ENCODE results near the gene RUNX1.

Gene RUNX1

GRCh38 chr21:34796518-34797200 is 252.4 kb downstream of the RUNX1 start:
- Histone ChIP-seq H3K27me3 (no peaks in the 10 kb centered on the region), H3K27ac (no peak overlapping the region), H3K4me1 (ENCODE audit: control insufficient read depth in 1 of 2, insufficient read depth in 1 of 2, low read depth in 1 of 2, low read length in 1 of 2) (no peaks in the 10 kb centered on the region), H3K4me3 (ENCODE audit: low read depth in 1 of 2, low read length in 1 of 2) (no peak overlapping the region), H3K36me3 (peaks cover 80% of the 10 kb centered on the region), H3K9me3 (no peaks in the 10 kb centered on the region)
- TF ChIP-seq, protein P1, sequence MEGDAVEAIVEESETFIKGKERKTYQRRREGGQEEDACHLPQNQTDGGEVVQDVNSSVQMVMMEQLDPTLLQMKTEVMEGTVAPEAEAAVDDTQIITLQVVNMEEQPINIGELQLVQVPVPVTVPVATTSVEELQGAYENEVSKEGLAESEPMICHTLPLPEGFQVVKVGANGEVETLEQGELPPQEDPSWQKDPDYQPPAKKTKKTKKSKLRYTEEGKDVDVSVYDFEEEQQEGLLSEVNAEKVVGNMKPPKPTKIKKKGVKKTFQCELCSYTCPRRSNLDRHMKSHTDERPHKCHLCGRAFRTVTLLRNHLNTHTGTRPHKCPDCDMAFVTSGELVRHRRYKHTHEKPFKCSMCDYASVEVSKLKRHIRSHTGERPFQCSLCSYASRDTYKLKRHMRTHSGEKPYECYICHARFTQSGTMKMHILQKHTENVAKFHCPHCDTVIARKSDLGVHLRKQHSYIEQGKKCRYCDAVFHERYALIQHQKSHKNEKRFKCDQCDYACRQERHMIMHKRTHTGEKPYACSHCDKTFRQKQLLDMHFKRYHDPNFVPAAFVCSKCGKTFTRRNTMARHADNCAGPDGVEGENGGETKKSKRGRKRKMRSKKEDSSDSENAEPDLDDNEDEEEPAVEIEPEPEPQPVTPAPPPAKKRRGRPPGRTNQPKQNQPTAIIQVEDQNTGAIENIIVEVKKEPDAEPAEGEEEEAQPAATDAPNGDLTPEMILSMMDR (IDR thresholded peaks at IDR 0.05) = no peak

DNA sequence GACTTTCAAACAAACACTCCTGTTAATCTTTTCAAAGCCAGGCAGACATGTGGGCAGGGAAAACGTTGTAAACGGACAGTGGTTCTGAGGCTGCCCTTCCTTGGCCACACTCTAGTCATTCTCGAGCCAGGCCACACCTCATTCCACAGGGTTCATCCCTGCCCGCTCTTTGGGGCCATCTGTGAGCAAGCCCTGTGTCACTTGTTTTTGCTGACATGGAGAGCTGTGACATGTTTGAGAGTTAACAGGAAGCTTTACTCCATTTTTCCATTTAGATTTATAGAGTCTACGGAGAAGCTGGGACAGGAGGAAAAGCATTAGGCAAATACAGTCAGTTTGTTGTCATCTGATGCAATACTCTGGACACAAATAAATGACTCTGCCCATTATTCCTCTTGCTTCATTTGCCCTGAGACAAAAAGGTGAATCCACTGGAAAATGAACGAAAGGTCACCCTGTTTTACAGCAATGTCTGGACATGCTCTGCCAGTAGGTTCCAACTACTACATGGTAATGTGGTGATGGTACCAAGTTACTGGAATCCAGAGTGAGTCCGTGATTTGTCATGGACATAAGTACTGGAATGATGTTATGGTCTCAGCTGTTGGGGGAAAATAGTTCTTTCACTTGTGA is 253.4 kb downstream of the RUNX1 start:
- TF ChIP-seq, protein P1 (IDR thresholded peaks at IDR 0.05) = no peak
- no peaks in the 10 kb centered on the region for H3K4me1 ChIP-seq (ENCODE audit: control insufficient read depth in 1 of 2, insufficient read depth in 1 of 2, low read depth in 1 of 2, low read length in 1 of 2)
- H3K27me3 ChIP-seq = no peaks in the 10 kb centered on the region
- peak overlapping the region; percentile 32 for H3K27ac ChIP-seq
- no peaks in the 10 kb centered on the region for H3K9me3 ChIP-seq
- H3K4me3 ChIP-seq (ENCODE audit: low read depth in 1 of 2, low read length in 1 of 2) = no peak overlapping the region
- H3K36me3 ChIP-seq = peaks cover 90% of the 10 kb centered on the region

- Histone ChIP-seq H3K27ac (peak overlapping the region; percentile 32), H3K9me3 (no peaks in the 10 kb centered on the region), H3K4me3 (ENCODE audit: low read depth in 1 of 2, low read length in 1 of 2) (no peak overlapping the region), H3K36me3 (peaks cover 95% of the 10 kb centered on the region), H3K4me1 (ENCODE audit: control insufficient read depth in 1 of 2, insufficient read depth in 1 of 2, low read depth in 1 of 2, low read length in 1 of 2) (no peaks in the 10 kb centered on the region), H3K27me3 (no peaks in the 10 kb centered on the region)
- TF ChIP-seq, protein P1 (IDR thresholded peaks at IDR 0.05) = no peak
Observed at GRCh38 chr21:34795175-34795547, 253.9 kb downstream of the RUNX1 start.

- no peaks in the 10 kb centered on the region for H3K4me1 ChIP-seq (ENCODE audit: control insufficient read depth in 1 of 2, insufficient read depth in 1 of 2, low read depth in 1 of 2, low read length in 1 of 2)
- no peak overlapping the region for H3K4me3 ChIP-seq (ENCODE audit: low read depth in 1 of 2, low read length in 1 of 2)
- H3K9me3 ChIP-seq = no peaks in the 10 kb centered on the region
- H3K36me3 ChIP-seq = peaks cover 97% of the 10 kb centered on the region
- H3K27me3 ChIP-seq = no peaks in the 10 kb centered on the region
- TF ChIP-seq, protein P1 (IDR thresholded peaks at IDR 0.05) = no peak
- H3K27ac ChIP-seq = peak overlapping the region; percentile 32
Observed at GRCh38 chr21:34794686-34795085, 254.4 kb downstream of the RUNX1 start.

DNA sequence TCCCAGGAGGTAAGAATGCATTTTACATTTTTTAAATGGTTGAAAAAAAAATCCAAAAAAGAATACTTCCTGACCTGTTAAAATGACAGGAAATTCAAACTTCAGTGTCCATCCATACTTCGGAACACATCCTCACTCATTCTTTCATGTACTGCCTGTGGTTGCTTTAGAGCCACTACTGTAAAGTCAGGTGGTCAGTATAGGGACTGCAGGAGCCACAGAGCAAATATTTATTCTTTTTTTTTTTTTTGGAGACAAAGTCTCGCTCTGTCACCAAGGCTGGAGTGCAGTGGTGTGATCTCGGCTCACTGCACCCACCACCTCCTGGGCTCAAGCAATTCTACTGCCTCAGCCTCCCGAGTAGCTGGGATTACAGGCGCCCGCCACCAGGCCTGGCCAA is 255.6 kb downstream of the RUNX1 start:
- no peak overlapping the region for H3K4me3 ChIP-seq (ENCODE audit: low read depth in 1 of 2, low read length in 1 of 2)
- no peaks in the 10 kb centered on the region for H3K9me3 ChIP-seq
- no peaks in the 10 kb centered on the region for H3K4me1 ChIP-seq (ENCODE audit: control insufficient read depth in 1 of 2, insufficient read depth in 1 of 2, low read depth in 1 of 2, low read length in 1 of 2)
- H3K27me3 ChIP-seq = no peaks in the 10 kb centered on the region
- TF ChIP-seq, protein P1 (IDR thresholded peaks at IDR 0.05) = no peak
- peaks cover 87% of the 10 kb centered on the region for H3K36me3 ChIP-seq
- H3K27ac ChIP-seq = no peak overlapping the region
